IMR-90 (cell line): ENCODE results near the gene KMT5C. TPM values are rescaled to one million over a fixed set of nuclear protein-coding genes. Genes with fewer than 3 reads are reported as not detected.

Experiments
- ATAC-seq: fragments of 200-7000 bp; cut with Tn5 transposase; 2 replicates; pipeline ENCODE4 v1.9.1; 2020; ENCODE audit warnings: low read depth, mild to moderate bottlenecking, moderate library complexity
- BruUV-seq: library from RNA; stranded (reverse); fragments of 400-500 nt; replicated peaks from 2 replicates; lab custom pipeline; 2021; lab: Mats Ljungman, UMichigan
- CTCF ChIA-PET: fragments of 300-600 bp; formaldehyde crosslinking; extraction: SDS; loops from one replicate; lab custom pipeline; 2021; ENCODE audit warnings: antibody characterized with exemption; lab: Yijun Ruan, JAX
- POLR2A ChIA-PET: fragments of 300-600 bp; sonication (Branson Sonifier 250); formaldehyde crosslinking; loops from one replicate; lab custom pipeline; 2022; ENCODE audit warnings: antibody characterized with exemption; ENCODE audit not compliant: unreplicated experiment; lab: Charles Lee
- DNase-seq: peaks from one replicate; pipeline ENCODE4 v3.0.0; 2013
- H2AFZ ChIP-seq: replicated peaks from 2 replicates; pipeline ENCODE3; 2013; ENCODE audit warnings: low read length, mild to moderate bottlenecking; ENCODE audit not compliant: poor library complexity
- H2AK5ac ChIP-seq: 2 replicates; pipeline ENCODE4 v1.6.1; 2013; ENCODE audit warnings: low read depth, low read length, inconsistent platforms
- H2AK9ac ChIP-seq: replicated peaks from 2 replicates; pipeline ENCODE3; 2013; ENCODE audit warnings: mild to moderate bottlenecking, low read depth, low read length, moderate library complexity; ENCODE audit not compliant: poor library complexity
- H2BK120ac ChIP-seq: 2 replicates; pipeline ENCODE4 v1.6.1; 2013; ENCODE audit warnings: low read depth, low read length, inconsistent platforms
- H2BK15ac ChIP-seq: 3 replicates; pipeline ENCODE4 v1.6.1; 2013; ENCODE audit warnings: low read depth, low read length, inconsistent platforms
- H2BK20ac ChIP-seq: 2 replicates; pipeline ENCODE4 v1.6.1; 2013; ENCODE audit warnings: low read depth, mild to moderate bottlenecking, inconsistent platforms, low read length, moderate library complexity
- H2BK5ac ChIP-seq: 2 replicates; pipeline ENCODE4 v1.6.1; 2013; ENCODE audit warnings: mild to moderate bottlenecking, low read depth, low read length, inconsistent platforms; ENCODE audit not compliant: poor library complexity, severe bottlenecking
- H3K14ac ChIP-seq: replicated peaks from 2 replicates; pipeline ENCODE4 v1.6.1; 2013; ENCODE audit warnings: low read depth, low read length, inconsistent platforms
- H3K18ac ChIP-seq: 2 replicates; pipeline ENCODE4 v1.6.1; 2013; ENCODE audit warnings: low read depth, low read length, control low read depth
- H3K23ac ChIP-seq: 2 replicates; pipeline ENCODE4 v1.6.1; 2013; ENCODE audit warnings: low read depth, low read length, inconsistent platforms
- H3K27ac ChIP-seq: 2 replicates; pipeline ENCODE4 v1.5.1; 2013; ENCODE audit warnings: mild to moderate bottlenecking, control low read depth, low read length; ENCODE audit not compliant: insufficient read depth
- H3K27me3 ChIP-seq: 2 replicates; pipeline ENCODE4 v1.6.1; 2013; ENCODE audit warnings: low read length; ENCODE audit not compliant: control insufficient read depth, insufficient read depth
- H3K36me3 ChIP-seq: 2 replicates; pipeline ENCODE4 v1.6.1; 2013; ENCODE audit warnings: low read length, mixed read lengths; ENCODE audit not compliant: control insufficient read depth, insufficient read depth
- H3K4ac ChIP-seq: 2 replicates; pipeline ENCODE4 v1.6.1; 2013; ENCODE audit warnings: low read depth, low read length, inconsistent platforms
- H3K4me1 ChIP-seq: 2 replicates; pipeline ENCODE4 v1.6.1; 2013; ENCODE audit warnings: low read length, mixed read lengths; ENCODE audit not compliant: control insufficient read depth, insufficient read depth
- H3K4me2 ChIP-seq: 2 replicates; pipeline ENCODE4 v1.6.1; 2013; ENCODE audit warnings: low read depth, mild to moderate bottlenecking, control low read depth, low read length, moderate library complexity
- H3K4me3 ChIP-seq: 2 replicates; pipeline ENCODE4 v1.5.1; 2013; ENCODE audit warnings: low read depth, mild to moderate bottlenecking, control low read depth, low read length, moderate library complexity; ENCODE audit not compliant: insufficient read depth
- H3K56ac ChIP-seq: 2 replicates; pipeline ENCODE4 v1.6.1; 2013; ENCODE audit warnings: low read length, inconsistent platforms; ENCODE audit not compliant: insufficient read depth; ENCODE audit errors: extremely low read depth
- H3K79me1 ChIP-seq, 2 experiments: 2 replicates each; pipeline ENCODE4 v1.6.1; 2013; ENCODE audit warnings: low read length in 2 of 2, inconsistent platforms in 1 of 2, low read depth in 1 of 2
- H3K9ac ChIP-seq: 2 replicates; pipeline ENCODE4 v1.6.1; 2013; ENCODE audit warnings: low read depth, low read length, control low read depth
- H3K9me1 ChIP-seq: 2 replicates; pipeline ENCODE4 v1.6.1; 2013; ENCODE audit warnings: low read length, inconsistent platforms; ENCODE audit not compliant: insufficient read depth
- H3K9me3 ChIP-seq: 2 replicates; pipeline ENCODE4 v1.6.1; 2013; ENCODE audit warnings: low read length; ENCODE audit not compliant: control insufficient read depth, insufficient read depth
- H4K20me1 ChIP-seq: 2 replicates; pipeline ENCODE4 v1.6.1; 2013; ENCODE audit warnings: low read length, inconsistent platforms; ENCODE audit not compliant: insufficient read depth
- H4K5ac ChIP-seq: 2 replicates; pipeline ENCODE4 v1.6.1; 2013; ENCODE audit warnings: mild to moderate bottlenecking, low read depth, low read length, control low read depth
- H4K8ac ChIP-seq, 2 experiments: 2 replicates each; pipeline ENCODE4 v1.6.1; 2013; ENCODE audit warnings: low read depth in 2 of 2, low read length in 2 of 2, control low read depth in 1 of 2, inconsistent platforms in 1 of 2
- H4K91ac ChIP-seq: 2 replicates; pipeline ENCODE4 v1.6.1; 2013; ENCODE audit warnings: low read depth, low read length, inconsistent platforms; ENCODE audit not compliant: insufficient read depth
- BHLHE40 ChIP-seq: fragments of 150-350 bp; IDR thresholded peaks from 2 replicates; pipeline ENCODE4 v1.6.1; 2016; ENCODE audit warnings: mild to moderate bottlenecking, low read depth, low read length
- CEBPB ChIP-seq: IDR thresholded peaks from 2 replicates; pipeline ENCODE4 v1.6.1; 2012; ENCODE audit warnings: low read depth, low read length, improper control_type of control experiment
- CHD1 ChIP-seq: IDR thresholded peaks from 2 replicates; pipeline ENCODE4 v1.6.1; 2012; ENCODE audit warnings: low read depth, low read length, improper control_type of control experiment
- CTCF ChIP-seq: conservative IDR thresholded peaks from 2 replicates; pipeline ENCODE4 v1.5.1; 2012; ENCODE audit warnings: mild to moderate bottlenecking, low read depth, low read length, improper control_type of control experiment
- ELK1 ChIP-seq: fragments of 150-350 bp; IDR thresholded peaks from 2 replicates; pipeline ENCODE4 v1.6.1; 2016; ENCODE audit warnings: low read depth, mild to moderate bottlenecking, low read length, moderate library complexity, borderline replicate concordance
- FOS ChIP-seq: fragments of 150-350 bp; IDR thresholded peaks from 2 replicates; pipeline ENCODE4 v1.6.1; 2016; ENCODE audit warnings: low read depth, low read length
- MAFK ChIP-seq: IDR thresholded peaks from 2 replicates; pipeline ENCODE4 v1.6.1; 2012; ENCODE audit warnings: low read depth, low read length, improper control_type of control experiment
- MAZ ChIP-seq: IDR thresholded peaks from 2 replicates; pipeline ENCODE4 v1.6.1; 2012; ENCODE audit warnings: low read depth, mild to moderate bottlenecking, low read length, improper control_type of control experiment, moderate library complexity, borderline replicate concordance
- MXI1 ChIP-seq: IDR thresholded peaks from 2 replicates; pipeline ENCODE4 v1.6.1; 2012; ENCODE audit warnings: low read depth, mild to moderate bottlenecking, low read length, moderate library complexity, borderline replicate concordance
- NFE2L2 ChIP-seq: fragments of 150-350 bp; IDR thresholded peaks from 2 replicates; pipeline ENCODE4 v1.6.1; 2016; ENCODE audit warnings: low read depth, mild to moderate bottlenecking, low read length
- RAD21 ChIP-seq: IDR thresholded peaks from 2 replicates; pipeline ENCODE4 v1.6.1; 2012; ENCODE audit warnings: low read length, improper control_type of control experiment
- RCOR1 ChIP-seq: IDR thresholded peaks from 2 replicates; pipeline ENCODE4 v1.6.1; 2012; ENCODE audit warnings: mild to moderate bottlenecking, low read length, improper control_type of control experiment; ENCODE audit not compliant: insufficient replicate concordance
- RFX5 ChIP-seq: IDR thresholded peaks from 2 replicates; pipeline ENCODE4 v1.8.0; 2012; ENCODE audit warnings: low read depth, mild to moderate bottlenecking, low read length, moderate library complexity
- SMC3 ChIP-seq: fragments of 150-350 bp; IDR thresholded peaks from 2 replicates; pipeline ENCODE4 v1.6.1; 2016; ENCODE audit warnings: low read depth, mild to moderate bottlenecking, antibody characterized with exemption, low read length, moderate library complexity
- USF2 ChIP-seq: fragments of 150-350 bp; IDR thresholded peaks from 2 replicates; pipeline ENCODE4 v1.6.1; 2017; ENCODE audit warnings: mild to moderate bottlenecking, antibody characterized with exemption, low read length, low read depth
- WGBS, 2 experiments: methylation state at CpG; one replicate each; pipeline versions ENCODE4 v1.1.5 to v1.1.7; 2013; ENCODE audit warnings: missing lambda C conversion rate in 2 of 2; ENCODE audit not compliant: insufficient read length in 1 of 2; ENCODE audit errors: extremely low coverage in 2 of 2; 5-methylcytosine and 5-hydroxymethylcytosine counted together
- dilution Hi-C: fragments of 300-500 bp; cut with HindIII; formaldehyde crosslinking; loops from one replicate; pipeline ENCODE4 v1.14.3; 2018; ENCODE audit warnings: low sequenced_read_pairs; ENCODE audit not compliant: unreplicated experiment
- in situ Hi-C: fragments of 300-500 bp; cut with MboI; formaldehyde crosslinking; loops from 3 replicates; pipeline ENCODE4 v1.14.3; 2019; ENCODE audit warnings: low sequenced_read_pairs, inconsistent platforms, mixed read lengths
- intact Hi-C: fragments of 100-400 bp; cut with micrococcal nuclease; formaldehyde crosslinking; loops from 2 replicates; pipeline ENCODE4 v1.10.0; 2022
- polyA plus RNA-seq, 3 experiments: library from polyadenylated mRNA; depleted of rRNA; stranded (reverse); fragments of >200 nt; gene quantifications; 2 replicates each; pipeline ENCODE4 v1.2.3, GENCODE V29; 2012; ENCODE audit warnings: low replicate concordance in 1 of 3
- total RNA-seq: library from RNA; depleted of rRNA; stranded (reverse); fragments of >200 nt; gene quantifications from 2 replicates; pipeline ENCODE4 v1.2.3, GENCODE V29; 2012

The KMT5C gene
- total and polyA plus RNA-seq, 2 of the 4 experiments (the other 2 are of a cell fraction): 1.8 to 5.9 TPM

GRCh38 chr19:55350620-55351315 lies 11.1 kb downstream of the KMT5C start:
- no peak overlapping the region for H3K4me2 ChIP-seq
- no peak overlapping the region for H4K8ac ChIP-seq
- H3K18ac ChIP-seq: no peak overlapping the region
- H4K5ac ChIP-seq: no peak overlapping the region
- ChIA-PET CTCF (interaction anchor here (0.9 kb wide), 1 partner anchor 34 kb away, joined by 3 read pairs; no protein-coding TSS in a partner anchor), POLR2A (no interaction called here)
- peaks cover 7% of the 10 kb centered on the region; the same call in 1 of the 2 replicates for H3K36me3 ChIP-seq
- no peak overlapping the region for H2AK5ac ChIP-seq
- no peak overlapping the region for H3K56ac ChIP-seq
- no peak overlapping the region for H3K9ac ChIP-seq
- intact Hi-C loops (no loop called here), in situ Hi-C loops (no loop called here), dilution Hi-C loops (no loop called here)
- H3K9me3 ChIP-seq: no peaks in the 10 kb centered on the region
- DNase-seq (no peak), ATAC-seq (no peak)
- H3K27ac ChIP-seq: no peak overlapping the region
- peak overlapping the region; percentile 72 for H2AK9ac ChIP-seq
- no TSS peak for BruUV-seq
- H3K23ac ChIP-seq: no peak overlapping the region
- WGBS, 2 experiments: 75% methylated on average over 4 of the region's 11 CpGs; no CpG with 5 or more reads in 1 of the 2 experiments
- H3K27me3 ChIP-seq: peaks cover 34% of the 10 kb centered on the region
- H3K4me1 ChIP-seq: peaks cover 5% of the 10 kb centered on the region; the same call in 1 of the 2 replicates
- no peak overlapping the region for H2AFZ ChIP-seq
- H2BK5ac ChIP-seq: no peak overlapping the region
- no peak overlapping the region for H2BK120ac ChIP-seq
- H3K4me3 ChIP-seq: no peak overlapping the region
- peaks cover 7% of the 10 kb centered on the region; the same call in 1 of the 2 replicates for H4K20me1 ChIP-seq
- H2BK15ac ChIP-seq: no peak overlapping the region
- no peaks in the 10 kb centered on the region for H3K79me1 ChIP-seq
- no peak overlapping the region for H3K4ac ChIP-seq
- H3K9me1 ChIP-seq: no peaks in the 10 kb centered on the region
- no peak overlapping the region for H4K91ac ChIP-seq
- H2BK20ac ChIP-seq: no peak overlapping the region
- H3K14ac ChIP-seq: no peak overlapping the region; the same call in 1 of the 2 replicates
- no peak for TF ChIP-seq CEBPB
- no peak for TF ChIP-seq CTCF
- TF ChIP-seq MAZ: no peak
- TF ChIP-seq ELK1: no peak
- TF ChIP-seq MXI1: no peak
- no peak for TF ChIP-seq SMC3
- no peak for TF ChIP-seq USF2
- TF ChIP-seq NFE2L2: no peak
- no peak for TF ChIP-seq FOS
- TF ChIP-seq RFX5: no peak
- TF ChIP-seq RAD21: no peak
- TF ChIP-seq RCOR1: no peak
- no peak for TF ChIP-seq CHD1
- TF ChIP-seq MAFK: no peak
- no peak for TF ChIP-seq BHLHE40
